PC-3 (cell line): ENCODE results near the gene FAM151B.

Experiments used
- CTCF ChIP-seq: fragments of 300-600 bp; sonication (generic); conservative IDR thresholded peaks from 2 replicates; pipeline ENCODE4 v1.5.1; 2017; ENCODE audit warnings: antibody characterized with exemption, low read depth, mild to moderate bottlenecking, low read length
- EZH2 ChIP-seq: fragments of 300-600 bp; sonication (generic); IDR thresholded peaks from one replicate; pipeline ENCODE4 v1.6.1; 2017; ENCODE audit warnings: antibody characterized with exemption, mild to moderate bottlenecking, low read length; ENCODE audit not compliant: unreplicated experiment
- EZH2phosphoT487 ChIP-seq: fragments of 300-600 bp; sonication (generic); IDR thresholded peaks from 2 replicates; pipeline ENCODE4 v1.6.1; 2018; ENCODE audit warnings: mild to moderate bottlenecking, antibody characterized with exemption, low read length, borderline replicate concordance

- no peak for TF ChIP-seq CTCF
- no peak for TF ChIP-seq EZH2
- TF ChIP-seq EZH2phosphoT487: no peak
Observed at GRCh38 chr5:80479713-80480112, 8.2 kb upstream of the FAM151B start.
